Esophagus muscularis mucosa (tissue), 4 donors: ENCODE measurements around the gene SIAH3. TPM values are rescaled to one million over a fixed set of nuclear protein-coding genes. Genes with fewer than 3 reads are reported as not detected.

Experiments used
- DNase-seq: peaks from one replicate; pipeline ENCODE4 v3.0.0-alpha.2; 2017; ENCODE audit errors: extremely low spot score
- H3K27ac ChIP-seq, 4 donors: fragments of 200-600 bp; sonication (generic); replicated peaks in 1 of 4; 1 replicate in 3 of 4; 2 replicates in 1 of 4; pipeline ENCODE4 v1.5.1; 2016 to 2019; ENCODE audit warnings: mild to moderate bottlenecking in 1 of 4
- H3K27me3 ChIP-seq, 4 donors: fragments of 200-600 bp; sonication (generic); one replicate each; pipeline versions ENCODE4 v1.5.1 to v1.6.0; 2016 to 2019
- H3K36me3 ChIP-seq, 4 donors: fragments of 200-600 bp; sonication (generic); one replicate each; pipeline ENCODE4 v1.5.1; 2016 to 2019
- H3K4me1 ChIP-seq, 4 donors: fragments of 200-600 bp; sonication (generic); one replicate each; pipeline ENCODE4 v1.5.1; 2016 to 2019
- H3K4me3 ChIP-seq, 4 donors: fragments of 200-600 bp; sonication (generic); 1 replicate in 2 of 4; 2 replicates in 2 of 4; pipeline ENCODE4 v1.5.1; 2016 to 2019; ENCODE audit warnings: mild to moderate bottlenecking in 4 of 4, moderate library complexity in 1 of 4
- H3K9me3 ChIP-seq, 4 donors: fragments of 200-600 bp; sonication (generic); 1 replicate in 3 of 4; 2 replicates in 1 of 4; pipeline ENCODE4 v1.5.1; 2016 to 2019
- CTCF ChIP-seq, 3 experiments: fragments of 200-600 bp in 2 of 3; fragments of 450-650 bp in 1 of 3; sonication (generic) in 2 of 3; IDR thresholded peaks; one replicate each; pipeline ENCODE4 v1.5.1; 2017 to 2019; ENCODE audit warnings: antibody characterized with exemption in 3 of 3, mild to moderate bottlenecking in 2 of 3, moderate library complexity in 1 of 3
- EP300 ChIP-seq: sonication (generic); formaldehyde crosslinking; IDR thresholded peaks from one replicate; pipeline ENCODE4 v1.6.1; 2017; ENCODE audit warnings: antibody characterized with exemption
- POLR2A ChIP-seq: fragments of 450-650 bp; IDR thresholded peaks from one replicate; pipeline ENCODE4 v1.6.1; 2017; ENCODE audit warnings: antibody characterized with exemption, moderate library complexity, mild to moderate bottlenecking, low read depth
- POLR2AphosphoS5 ChIP-seq, 2 donors: sonication (generic); formaldehyde crosslinking; IDR thresholded peaks; one replicate each; pipeline ENCODE4 v1.6.1; 2017; ENCODE audit warnings: antibody characterized with exemption in 2 of 2
- WGBS: methylation state at CpG from one replicate; pipeline ENCODE4 v1.1.5; 2018; 5-methylcytosine and 5-hydroxymethylcytosine counted together
- intact Hi-C: fragments of 100-400 bp; cut with DNase I; formaldehyde crosslinking; loops from one replicate; pipeline ENCODE4 v1.15.1; 2023
- total RNA-seq, 4 donors: library from RNA; depleted of rRNA; stranded (reverse); fragments of >200 nt; gene quantifications; one replicate each; pipeline versions ENCODE4 v1.1.0 to v1.2.1, GENCODE V29; 2016

SIAH3 gene
- total RNA-seq, 4 donors from 2014 or later = not detected

GRCh38 chr13:45812695-45813372 lies 38.7 kb downstream of the SIAH3 start:
- no peak for TF ChIP-seq EP300
- no peak for TF ChIP-seq POLR2AphosphoS5 (IDR thresholded peaks at IDR 0.05)
- TF ChIP-seq CTCF (IDR thresholded peaks at IDR 0.05) = no peak
- no peak for TF ChIP-seq POLR2A
- Histone ChIP-seq H3K4me1 (peaks cover 0 to 5% (median 0%) of the 10 kb centered on the region in 4 donors), H3K27ac (no peak overlapping the region), H3K9me3 (no peaks in the 10 kb centered on the region), H3K27me3 (no peaks in the 10 kb centered on the region), H3K4me3 (no peak overlapping the region), H3K36me3 (no peaks in the 10 kb centered on the region)
- intact Hi-C loops = no loop called here
- no peak for DNase-seq
- 91% methylated on average over 4 of the region's 6 CpGs for WGBS

- TF ChIP-seq POLR2A (no peak), POLR2AphosphoS5 (IDR thresholded peaks at IDR 0.05) (no peak), EP300 (no peak), CTCF (IDR thresholded peaks at IDR 0.05) (no peak)
- intact Hi-C loops = no loop called here
Observed at GRCh38 chr13:45811891-45812694, 39.5 kb downstream of the SIAH3 start.

DNA sequence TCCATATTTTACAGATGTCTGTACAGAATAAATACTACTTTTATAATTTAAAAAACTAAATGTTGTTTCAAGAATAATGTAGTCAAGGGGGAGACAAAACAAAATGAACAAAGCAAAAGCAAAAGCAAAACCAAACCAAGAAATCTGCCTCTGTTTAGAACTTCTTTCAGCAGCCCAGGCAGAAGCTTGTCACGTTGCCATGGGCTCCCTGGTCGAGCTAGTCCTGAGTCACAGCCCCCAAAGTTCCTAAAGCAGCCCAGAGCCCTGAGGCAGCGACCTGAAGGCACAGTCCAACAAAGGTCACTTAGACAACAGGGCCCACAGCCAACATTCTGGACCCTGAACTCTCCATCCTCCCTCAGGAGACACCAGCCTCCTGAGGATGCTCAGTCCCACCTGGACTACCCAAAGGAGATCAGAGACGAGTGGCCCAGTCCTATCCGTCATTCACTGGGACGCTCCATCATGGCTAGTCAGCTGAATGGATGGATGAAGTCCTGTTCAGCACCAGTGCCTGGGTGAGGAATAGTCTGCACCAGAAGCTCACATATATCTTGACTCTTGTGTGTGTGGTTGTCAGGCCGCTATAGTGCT lies 41.7 kb downstream of the SIAH3 start:
- intact Hi-C loops = no loop called here
- no peak for DNase-seq
- Histone ChIP-seq H3K36me3 (no peaks in the 10 kb centered on the region), H3K27me3 (no peaks in the 10 kb centered on the region), H3K4me1 (peaks cover 0 to 5% (median 0%) of the 10 kb centered on the region in 4 donors), H3K4me3 (no peak overlapping the region), H3K27ac (no peak overlapping the region), H3K9me3 (no peaks in the 10 kb centered on the region)
- TF ChIP-seq POLR2A (no peak), CTCF (IDR thresholded peaks at IDR 0.05) (no peak), POLR2AphosphoS5 (IDR thresholded peaks at IDR 0.05) (no peak), EP300 (no peak)
- WGBS = 64% methylated on average over 5 of the region's 7 CpGs

More at GRCh38 chr13:45811891-45812694, 39.5 kb downstream of the SIAH3 start:
- 65% methylated on average over 6 of the region's 6 CpGs for WGBS
- no peaks in the 10 kb centered on the region for H3K36me3 ChIP-seq
- no peak for DNase-seq
- H3K4me1 ChIP-seq = peaks cover 0 to 5% (median 0%) of the 10 kb centered on the region in 4 donors
- no peak overlapping the region for H3K27ac ChIP-seq
- H3K9me3 ChIP-seq = no peaks in the 10 kb centered on the region
- no peaks in the 10 kb centered on the region for H3K27me3 ChIP-seq
- no peak overlapping the region for H3K4me3 ChIP-seq

- no peaks in the 10 kb centered on the region for H3K36me3 ChIP-seq
- no peak overlapping the region for H3K4me3 ChIP-seq
- no peaks in the 10 kb centered on the region for H3K27me3 ChIP-seq
- intact Hi-C loops = no loop called here
- no peak for TF ChIP-seq EP300
- no peak for DNase-seq
- H3K9me3 ChIP-seq = no peaks in the 10 kb centered on the region
- H3K4me1 ChIP-seq = peaks cover 0 to 5% (median 0%) of the 10 kb centered on the region in 4 donors
- 99% methylated on average over 6 of the region's 6 CpGs for WGBS
- no peak overlapping the region for H3K27ac ChIP-seq
Observed at GRCh38 chr13:45808925-45809324, 42.6 kb downstream of the SIAH3 start.

GRCh38 chr13:45807520-45808099 lies 43.9 kb downstream of the SIAH3 start:
- Histone ChIP-seq H3K9me3 (no peaks in the 10 kb centered on the region), H3K27ac (no peak overlapping the region), H3K4me3 (no peak overlapping the region), H3K36me3 (no peaks in the 10 kb centered on the region), H3K4me1 (peaks cover 0 to 5% (median 0%) of the 10 kb centered on the region in 4 donors), H3K27me3 (no peaks in the 10 kb centered on the region)
- DNase-seq = no peak
- intact Hi-C loops = no loop called here
- WGBS = 33% methylated on average over 3 of the region's 3 CpGs
- peak; percentile 25 to 50 (median 43) for TF ChIP-seq CTCF (IDR thresholded peaks at IDR 0.05)
- TF ChIP-seq EP300 = no peak
